Fibroblast of pulmonary artery (primary cell): ENCODE data around the gene SMPDL3A.

ENCODE experiments used
- DNase-seq: peaks from one replicate; pipeline ENCODE4 v3.0.0-alpha.2; 2010; ENCODE audit warnings: low read depth
- H3K4me3 ChIP-seq: replicated peaks from 2 replicates; pipeline ENCODE4 v1.5.1; 2011; ENCODE audit warnings: low read depth, mild to moderate bottlenecking, control low read depth, low read length, moderate library complexity
- CTCF ChIP-seq: IDR thresholded peaks from 2 replicates; pipeline ENCODE4 v1.5.1; 2011; ENCODE audit warnings: mild to moderate bottlenecking, control low read depth, low read length, inconsistent platforms; ENCODE audit errors: missing control alignments

Gene SMPDL3A

GRCh38 chr6:122810189-122810588, 21.1 kb downstream of the SMPDL3A start:
- no peak overlapping the region for H3K4me3 ChIP-seq

GRCh38 chr6:122817358-122817757, 28.3 kb downstream of the SMPDL3A start:
- no peak for TF ChIP-seq CTCF
- no peak overlapping the region for H3K4me3 ChIP-seq
- DNase-seq = no peak

More at GRCh38 chr6:122810189-122810588, 21.1 kb downstream of the SMPDL3A start:
- no peak for DNase-seq
- no peak for TF ChIP-seq CTCF

- DNase-seq = no peak
- TF ChIP-seq CTCF = no peak
- H3K4me3 ChIP-seq = no peak overlapping the region
These were observed 28.7 kb downstream of the SMPDL3A start for GRCh38 chr6:122817766-122818165.

GRCh38 chr6:122818866-122819265, 29.8 kb downstream of the SMPDL3A start:
- no peak for DNase-seq
- H3K4me3 ChIP-seq = no peak overlapping the region
- TF ChIP-seq CTCF = no peak

GRCh38 chr6:122821095-122821494, 32.0 kb downstream of the SMPDL3A start:
- no peak for TF ChIP-seq CTCF

GRCh38 chr6:122825163-122825562, 36.1 kb downstream of the SMPDL3A start:
- H3K4me3 ChIP-seq = no peak overlapping the region
- DNase-seq = no peak
- TF ChIP-seq CTCF = no peak

More at GRCh38 chr6:122821095-122821494, 32.0 kb downstream of the SMPDL3A start:
- DNase-seq = no peak
- H3K4me3 ChIP-seq = no peak overlapping the region

- no peak overlapping the region for H3K4me3 ChIP-seq
- no peak for DNase-seq
- no peak for TF ChIP-seq CTCF
These were observed 40.4 kb downstream of the SMPDL3A start for GRCh38 chr6:122829456-122829855.
